DND-41 (cell line): Measurements from ENCODE around the gene NRL.

Experiments used
- ATAC-seq: fragments of 200-7000 bp; cut with Tn5 transposase; 3 replicates; pipeline ENCODE4 v1.9.1; 2021; ENCODE audit warnings: low read depth; ENCODE audit not compliant: insufficient read depth
- DNase-seq: peaks from one replicate; pipeline ENCODE4 v3.0.0-alpha.2; 2020
- H2AFZ ChIP-seq: 2 replicates; pipeline ENCODE4 v1.6.0; 2012; ENCODE audit warnings: low read depth, low read length
- H3K27ac ChIP-seq: 2 replicates; pipeline ENCODE4 v1.5.1; 2012; ENCODE audit warnings: low read length, inconsistent platforms
- H3K27me3 ChIP-seq: fragments of 200-600 bp; sonication (generic); 2 replicates; pipeline ENCODE4 v1.6.0; 2012; ENCODE audit warnings: low read length, mild to moderate bottlenecking, inconsistent platforms; ENCODE audit not compliant: insufficient read depth, poor library complexity
- H3K36me3 ChIP-seq: 2 replicates; pipeline ENCODE4 v1.5.1; 2012; ENCODE audit warnings: low read length, inconsistent platforms; ENCODE audit not compliant: insufficient read depth
- H3K4me1 ChIP-seq: 2 replicates; pipeline ENCODE4 v1.5.1; 2012; ENCODE audit warnings: mild to moderate bottlenecking, low read length; ENCODE audit not compliant: insufficient read depth
- H3K4me2 ChIP-seq: 2 replicates; pipeline ENCODE4 v1.6.0; 2012; ENCODE audit warnings: mild to moderate bottlenecking, moderate library complexity, low read length, inconsistent platforms; ENCODE audit not compliant: insufficient read depth
- H3K4me3 ChIP-seq, 2 experiments: fragments of 200-600 bp in 1 of 2; shearing (Covaris generic) in 1 of 2; 2 replicates each; pipeline ENCODE4 v1.5.1; 2012 to 2016; ENCODE audit warnings: inconsistent platforms in 2 of 2, low read length in 2 of 2, mild to moderate bottlenecking in 2 of 2, low read depth in 1 of 2, moderate library complexity in 1 of 2
- H3K79me2 ChIP-seq: 2 replicates; pipeline ENCODE4 v1.6.0; 2012; ENCODE audit warnings: low read length, inconsistent platforms; ENCODE audit not compliant: insufficient read depth
- H3K9ac ChIP-seq: 2 replicates; pipeline ENCODE4 v1.6.0; 2012; ENCODE audit warnings: low read depth, mild to moderate bottlenecking, inconsistent platforms, low read length, moderate library complexity
- H3K9me3 ChIP-seq: 2 replicates; pipeline ENCODE4 v1.5.1; 2012; ENCODE audit warnings: low read length, moderate library complexity, mild to moderate bottlenecking, inconsistent platforms; ENCODE audit not compliant: insufficient read depth, severe bottlenecking
- H4K20me1 ChIP-seq: 2 replicates; pipeline ENCODE4 v1.6.0; 2012; ENCODE audit warnings: low read length; ENCODE audit not compliant: insufficient read depth
- EZH2 ChIP-seq: IDR thresholded peaks from 3 replicates; pipeline ENCODE4 v1.6.1; 2012; ENCODE audit warnings: borderline replicate concordance, low read depth, mild to moderate bottlenecking, moderate library complexity, low read length, inconsistent platforms; ENCODE audit not compliant: severe bottlenecking
- TF ChIP-seq, protein P1 (sequence below): IDR thresholded peaks from 2 replicates; pipeline ENCODE4 v1.5.1; 2012; ENCODE audit warnings: borderline replicate concordance, low read length, moderate library complexity, mild to moderate bottlenecking; ENCODE audit not compliant: poor library complexity, severe bottlenecking; ENCODE audit errors: extremely low read depth

Gene NRL

DNA sequence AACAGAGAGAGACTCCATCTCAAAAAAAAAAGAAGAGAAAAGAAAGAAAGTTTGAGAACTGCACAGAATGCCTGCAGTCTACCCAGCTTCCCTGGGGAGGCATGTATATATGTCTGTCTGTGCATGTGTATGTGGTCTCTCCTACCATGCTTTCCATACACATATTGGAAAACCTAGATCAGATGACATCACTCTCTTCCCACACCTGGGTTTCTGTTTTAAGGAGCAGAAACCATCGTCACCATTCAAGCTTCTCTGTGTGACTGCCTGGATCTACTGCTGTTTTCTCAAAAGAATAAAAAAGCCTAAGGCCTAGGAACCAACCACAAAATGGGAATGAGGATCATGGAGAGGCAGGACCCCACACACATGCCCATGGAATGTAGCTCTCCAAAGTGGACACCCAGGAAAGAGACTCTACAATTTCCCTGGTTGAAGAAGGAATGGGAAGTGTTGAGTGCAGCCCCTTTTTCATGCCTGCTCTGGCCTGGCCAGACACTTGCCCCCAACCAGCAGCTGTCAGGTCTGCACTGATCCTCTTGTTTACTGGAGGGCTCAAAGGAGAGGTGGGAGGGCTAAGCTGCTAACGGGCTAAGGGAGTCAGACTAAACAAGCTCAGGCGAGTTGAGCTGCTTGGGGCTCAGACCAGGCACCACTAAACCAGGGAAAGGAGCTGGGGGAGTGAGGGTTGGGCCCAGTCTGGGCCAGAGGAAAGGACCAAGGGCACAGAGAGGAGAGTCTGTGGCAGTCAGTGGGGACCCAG, 28.4 kb downstream of the NRL start:
- peaks cover 17% of the 10 kb centered on the region for H3K27me3 ChIP-seq
- TF ChIP-seq, protein P1, sequence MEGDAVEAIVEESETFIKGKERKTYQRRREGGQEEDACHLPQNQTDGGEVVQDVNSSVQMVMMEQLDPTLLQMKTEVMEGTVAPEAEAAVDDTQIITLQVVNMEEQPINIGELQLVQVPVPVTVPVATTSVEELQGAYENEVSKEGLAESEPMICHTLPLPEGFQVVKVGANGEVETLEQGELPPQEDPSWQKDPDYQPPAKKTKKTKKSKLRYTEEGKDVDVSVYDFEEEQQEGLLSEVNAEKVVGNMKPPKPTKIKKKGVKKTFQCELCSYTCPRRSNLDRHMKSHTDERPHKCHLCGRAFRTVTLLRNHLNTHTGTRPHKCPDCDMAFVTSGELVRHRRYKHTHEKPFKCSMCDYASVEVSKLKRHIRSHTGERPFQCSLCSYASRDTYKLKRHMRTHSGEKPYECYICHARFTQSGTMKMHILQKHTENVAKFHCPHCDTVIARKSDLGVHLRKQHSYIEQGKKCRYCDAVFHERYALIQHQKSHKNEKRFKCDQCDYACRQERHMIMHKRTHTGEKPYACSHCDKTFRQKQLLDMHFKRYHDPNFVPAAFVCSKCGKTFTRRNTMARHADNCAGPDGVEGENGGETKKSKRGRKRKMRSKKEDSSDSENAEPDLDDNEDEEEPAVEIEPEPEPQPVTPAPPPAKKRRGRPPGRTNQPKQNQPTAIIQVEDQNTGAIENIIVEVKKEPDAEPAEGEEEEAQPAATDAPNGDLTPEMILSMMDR = no peak
- no peak for TF ChIP-seq EZH2
- H3K9ac ChIP-seq = no peak overlapping the region
- H3K4me1 ChIP-seq = peaks cover 9% of the 10 kb centered on the region
- H3K4me3 ChIP-seq = no peak overlapping the region
- no peak overlapping the region for H3K4me2 ChIP-seq
- H3K79me2 ChIP-seq = no peaks in the 10 kb centered on the region
- H3K36me3 ChIP-seq = no peaks in the 10 kb centered on the region
- no peak for ATAC-seq
- H4K20me1 ChIP-seq = peaks cover 8% of the 10 kb centered on the region; the same call in 1 of the 2 replicates
- DNase-seq = no peak
- H3K9me3 ChIP-seq = no peaks in the 10 kb centered on the region
- H3K27ac ChIP-seq = no peak overlapping the region
- H2AFZ ChIP-seq = no peak overlapping the region

DNA sequence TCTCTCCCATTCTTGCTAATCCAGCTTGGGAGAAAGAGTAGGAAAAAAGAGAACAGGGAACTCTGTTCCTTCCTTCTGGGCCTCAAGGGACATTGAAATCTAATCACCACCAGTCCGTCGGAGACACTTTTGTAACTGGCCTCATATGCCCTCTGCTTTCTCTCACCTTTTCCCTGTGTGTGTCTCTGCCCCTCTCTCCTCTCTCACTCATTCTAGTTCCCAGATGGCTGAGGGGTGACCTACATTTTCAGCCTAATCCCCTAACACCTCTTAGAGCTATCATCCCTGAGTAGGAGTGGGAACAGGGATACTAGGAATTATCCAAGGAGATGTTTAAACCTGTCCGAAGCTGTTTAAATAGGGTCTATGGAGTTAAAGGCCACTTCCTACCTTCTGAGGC, 29.5 kb downstream of the NRL start:
- Histone ChIP-seq H3K79me2 (no peaks in the 10 kb centered on the region), H3K4me2 (no peak overlapping the region), H3K4me3 (no peak overlapping the region), H2AFZ (no peak overlapping the region), H3K27ac (no peak overlapping the region), H3K27me3 (peaks cover 28% of the 10 kb centered on the region), H3K36me3 (no peaks in the 10 kb centered on the region), H4K20me1 (peaks cover 11% of the 10 kb centered on the region; the same call in 1 of the 2 replicates), H3K9me3 (no peaks in the 10 kb centered on the region), H3K4me1 (peaks cover 15% of the 10 kb centered on the region), H3K9ac (no peak overlapping the region)
- no peak for ATAC-seq
- DNase-seq = no peak
- no peak for TF ChIP-seq EZH2
- TF ChIP-seq, protein P1 = no peak

DNA sequence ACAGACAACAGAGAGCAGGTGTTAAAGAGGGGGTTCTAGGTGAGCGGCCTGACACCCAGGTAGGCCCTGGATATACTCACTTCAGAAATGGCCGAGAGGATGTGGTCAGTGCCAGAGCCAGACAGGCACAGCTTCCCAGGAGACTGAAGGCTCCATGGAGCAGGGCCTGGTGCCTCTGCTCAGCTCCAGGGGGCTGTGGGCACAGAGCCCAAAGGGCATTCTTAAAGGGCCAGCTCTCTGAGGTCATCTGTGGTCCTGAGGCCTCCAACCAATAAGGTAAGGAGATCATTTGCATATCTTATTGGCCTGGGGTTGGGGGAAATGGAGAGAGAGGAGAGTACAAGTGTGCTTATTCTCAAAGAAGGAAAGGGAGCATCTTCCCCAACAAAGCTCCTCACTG, 30.3 kb downstream of the NRL start:
- Histone ChIP-seq H3K4me3 (no peak overlapping the region), H3K4me2 (no peak overlapping the region), H3K27me3 (peaks cover 31% of the 10 kb centered on the region), H3K27ac (no peak overlapping the region), H2AFZ (no peak overlapping the region), H3K9ac (no peak overlapping the region), H4K20me1 (peaks cover 14% of the 10 kb centered on the region), H3K79me2 (no peaks in the 10 kb centered on the region), H3K36me3 (no peaks in the 10 kb centered on the region), H3K9me3 (no peaks in the 10 kb centered on the region), H3K4me1 (peaks cover 15% of the 10 kb centered on the region)
- TF ChIP-seq, protein P1 = no peak
- TF ChIP-seq EZH2 = no peak
- DNase-seq = no peak
- ATAC-seq = no peak
